Duodenal mucosa (tissue), 2 donors: ENCODE measurements around the gene GPR149.
"Not testable (repeated sequence)": the region's sequence is repeated elsewhere in the genome, so short reads cannot be mapped to it uniquely, and the experiment has no call there.

ENCODE experiments used
- H3K27ac ChIP-seq: one replicate; pipeline ENCODE4 v1.7.0; 2013; ENCODE audit warnings: low read depth, low read length
- H3K27me3 ChIP-seq, 2 donors: one replicate each; pipeline ENCODE4 v1.7.0; 2013; ENCODE audit warnings: low read length in 2 of 2, control low read depth in 1 of 2; ENCODE audit not compliant: insufficient read depth in 2 of 2, control insufficient read depth in 1 of 2
- H3K36me3 ChIP-seq, 2 donors: one replicate each; pipeline ENCODE4 v1.7.0; 2013; ENCODE audit warnings: low read length in 2 of 2, control low read depth in 1 of 2; ENCODE audit not compliant: insufficient read depth in 2 of 2, control insufficient read depth in 1 of 2
- H3K4me1 ChIP-seq, 2 donors: one replicate each; pipeline ENCODE4 v1.7.0; 2013; ENCODE audit warnings: low read length in 2 of 2, control low read depth in 1 of 2; ENCODE audit not compliant: insufficient read depth in 2 of 2, control insufficient read depth in 1 of 2
- H3K4me3 ChIP-seq, 2 donors: one replicate each; pipeline ENCODE4 v1.7.0; 2013; ENCODE audit warnings: low read length in 2 of 2, low read depth in 1 of 2
- H3K9ac ChIP-seq, 2 donors: one replicate each; pipeline ENCODE4 v1.7.0; 2013; ENCODE audit warnings: low read length in 2 of 2, low read depth in 1 of 2
- H3K9me3 ChIP-seq, 2 donors: one replicate each; pipeline ENCODE4 v1.7.0; 2013; ENCODE audit warnings: low read length in 2 of 2, control low read depth in 1 of 2; ENCODE audit not compliant: control insufficient read depth in 1 of 2

The GPR149 gene, protein sequence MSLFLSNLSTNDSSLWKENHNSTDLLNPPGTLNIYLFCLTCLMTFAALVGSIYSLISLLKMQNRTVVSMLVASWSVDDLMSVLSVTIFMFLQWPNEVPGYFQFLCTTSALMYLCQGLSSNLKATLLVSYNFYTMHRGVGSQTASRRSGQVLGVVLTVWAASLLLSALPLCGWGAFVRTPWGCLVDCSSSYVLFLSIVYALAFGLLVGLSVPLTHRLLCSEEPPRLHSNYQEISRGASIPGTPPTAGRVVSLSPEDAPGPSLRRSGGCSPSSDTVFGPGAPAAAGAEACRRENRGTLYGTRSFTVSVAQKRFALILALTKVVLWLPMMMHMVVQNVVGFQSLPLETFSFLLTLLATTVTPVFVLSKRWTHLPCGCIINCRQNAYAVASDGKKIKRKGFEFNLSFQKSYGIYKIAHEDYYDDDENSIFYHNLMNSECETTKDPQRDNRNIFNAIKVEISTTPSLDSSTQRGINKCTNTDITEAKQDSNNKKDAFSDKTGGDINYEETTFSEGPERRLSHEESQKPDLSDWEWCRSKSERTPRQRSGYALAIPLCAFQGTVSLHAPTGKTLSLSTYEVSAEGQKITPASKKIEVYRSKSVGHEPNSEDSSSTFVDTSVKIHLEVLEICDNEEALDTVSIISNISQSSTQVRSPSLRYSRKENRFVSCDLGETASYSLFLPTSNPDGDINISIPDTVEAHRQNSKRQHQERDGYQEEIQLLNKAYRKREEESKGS

DNA sequence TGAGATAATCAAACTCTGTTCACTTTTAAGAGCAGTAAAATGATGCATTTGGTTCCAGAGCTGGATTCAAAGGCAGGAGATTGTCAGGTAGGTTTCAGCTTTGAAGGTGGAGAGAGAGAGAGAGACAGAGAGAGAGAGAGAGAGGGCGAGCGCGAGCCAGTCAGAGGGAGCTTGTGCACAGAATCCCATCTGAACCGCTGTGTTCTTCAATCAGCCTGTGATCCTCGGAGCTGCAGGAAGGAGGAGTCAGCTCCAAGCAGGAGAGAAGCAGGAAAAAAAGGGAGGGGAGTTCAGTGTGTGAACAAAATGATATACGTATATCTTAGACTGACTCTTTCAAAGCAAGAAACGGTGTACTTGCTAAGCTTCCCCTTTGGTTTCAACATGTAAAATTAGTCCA lies at the start of gene GPR149:
Gene GPR149, minus strand, starts transcription at position 177 of the 400 bp plus-strand sequence. CDS start 575 bp downstream, outside the sequence.
- Histone ChIP-seq H3K4me3 (no peak within 1 kb of the TSS), H3K27ac (no peak within 1 kb of the TSS), H3K36me3 (no peaks in the 10 kb centered on the region), H3K27me3 (peaks cover 21 to 32% of the 10 kb centered on the region in 2 donors), H3K9me3 (no peaks in the 10 kb centered on the region), H3K4me1 (no peaks in the 10 kb centered on the region), H3K9ac (no peak within 1 kb of the TSS)

DNA sequence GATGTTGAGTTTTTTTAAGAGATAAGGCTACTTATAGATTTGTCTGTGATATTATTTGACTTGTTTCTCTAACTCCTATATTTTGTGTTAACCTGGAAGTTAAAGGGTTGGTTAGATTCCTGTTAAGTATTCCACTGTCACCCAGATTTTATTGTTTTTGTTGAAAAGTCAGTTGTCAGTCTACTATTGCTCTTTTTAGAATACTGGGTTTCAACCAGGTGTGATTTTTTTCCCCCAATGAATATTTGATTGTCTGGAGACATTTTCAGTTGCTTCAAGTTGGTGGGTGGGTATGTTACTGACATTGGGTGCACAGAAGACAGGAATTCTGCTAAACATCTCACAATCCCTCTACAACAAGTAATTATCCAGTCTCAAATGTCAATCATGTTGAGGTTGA lies 43.8 kb upstream of the GPR149 start:
- H3K27me3 ChIP-seq = no peaks in the 10 kb centered on the region
- H3K9ac ChIP-seq = no peak overlapping the region
- H3K9me3 ChIP-seq = peaks cover 0 to 5% of the 10 kb centered on the region in 2 donors
- H3K36me3 ChIP-seq = no peaks in the 10 kb centered on the region
- no peaks in the 10 kb centered on the region for H3K4me1 ChIP-seq
- no peak overlapping the region for H3K27ac ChIP-seq
- H3K4me3 ChIP-seq = no peak overlapping the region

DNA sequence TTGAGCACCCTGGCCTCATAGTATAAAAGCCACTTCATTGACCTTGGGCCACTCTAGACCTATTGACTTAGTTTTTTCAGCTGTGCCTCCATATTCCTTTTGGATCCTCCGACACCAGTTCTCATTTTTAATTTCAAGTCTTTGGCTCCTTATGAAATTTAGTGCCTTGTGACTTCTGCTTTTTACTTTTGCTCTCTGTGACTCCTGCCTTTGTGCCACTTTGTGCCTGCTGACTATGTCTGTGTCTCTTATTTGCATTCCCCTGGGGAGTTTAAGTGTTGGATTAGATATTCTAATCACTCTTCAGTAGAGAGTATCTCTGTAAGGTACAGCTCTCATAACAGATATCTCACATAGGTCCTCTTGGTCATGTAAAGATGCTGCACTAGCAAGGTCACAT lies 39.6 kb upstream of the GPR149 start:
- Histone ChIP-seq H3K36me3 (no peaks in the 10 kb centered on the region), H3K9me3 (peaks cover 0 to 5% of the 10 kb centered on the region in 2 donors), H3K4me1 (no peaks in the 10 kb centered on the region), H3K9ac (no peak overlapping the region), H3K4me3 (no peak overlapping the region), H3K27me3 (no peaks in the 10 kb centered on the region), H3K27ac (no peak overlapping the region)

DNA sequence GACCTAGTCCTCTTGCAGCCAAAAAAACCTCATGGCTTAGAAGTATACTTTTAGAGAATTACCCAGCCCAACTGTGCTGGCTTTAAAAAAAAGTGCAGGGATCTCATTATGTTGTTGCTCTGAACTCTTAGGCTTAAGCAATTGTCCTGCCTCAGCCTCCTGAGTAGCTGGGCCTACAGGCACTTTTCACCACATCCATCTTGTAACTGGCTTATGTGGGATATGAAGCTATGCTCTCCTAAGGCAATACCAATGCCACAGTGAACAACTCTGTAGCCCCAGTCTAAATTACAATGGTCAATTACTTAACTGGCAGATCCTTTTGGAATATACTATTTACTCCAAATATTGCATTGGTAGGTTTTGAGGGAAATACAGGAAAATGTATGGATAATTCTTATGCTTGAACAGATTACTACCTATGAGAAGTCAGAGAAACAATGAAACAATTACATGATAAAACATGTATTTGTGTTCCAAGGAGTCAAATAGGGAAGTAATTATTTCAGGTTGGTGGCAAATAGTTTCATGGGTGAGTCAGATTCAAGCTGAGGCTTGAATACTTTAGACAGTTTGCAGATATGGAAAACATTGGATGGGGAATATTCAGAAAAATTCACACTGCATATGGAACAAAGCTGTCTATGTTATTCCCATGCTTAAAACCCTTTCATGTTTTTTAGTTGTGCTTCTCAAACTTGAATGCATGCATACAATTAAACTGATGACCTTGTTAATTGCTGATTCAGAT lies 34.6 kb upstream of the GPR149 start:
- Histone ChIP-seq H3K4me1 (no peaks in the 10 kb centered on the region), H3K9me3 (no peaks in the 10 kb centered on the region), H3K4me3 (no peak overlapping the region), H3K27ac (no peak overlapping the region), H3K27me3 (no peaks in the 10 kb centered on the region), H3K9ac (no peak overlapping the region), H3K36me3 (no peaks in the 10 kb centered on the region)

DNA sequence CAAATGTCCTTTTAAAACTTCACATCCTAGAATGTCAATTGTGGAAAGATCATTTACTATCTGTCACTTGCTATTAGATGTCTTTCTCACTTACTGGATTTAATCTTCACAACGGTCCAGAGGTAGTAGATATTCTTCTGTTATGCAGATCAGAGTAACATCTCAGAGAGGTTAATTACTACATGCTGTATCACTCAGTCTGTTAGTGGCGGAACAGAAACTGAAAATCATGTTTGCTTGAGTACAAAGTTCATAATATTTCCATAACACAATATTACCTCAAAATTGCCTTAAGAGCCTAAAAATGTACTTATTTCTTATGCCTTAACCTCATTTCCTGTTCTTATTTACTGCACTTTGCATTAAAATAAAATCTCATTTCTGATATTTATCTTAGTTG lies 28.6 kb upstream of the GPR149 start:
- Histone ChIP-seq H3K4me1 (no peaks in the 10 kb centered on the region), H3K9ac (no peak overlapping the region), H3K9me3 (no peaks in the 10 kb centered on the region), H3K4me3 (no peak overlapping the region), H3K27ac (no peak overlapping the region), H3K27me3 (no peaks in the 10 kb centered on the region), H3K36me3 (no peaks in the 10 kb centered on the region)

DNA sequence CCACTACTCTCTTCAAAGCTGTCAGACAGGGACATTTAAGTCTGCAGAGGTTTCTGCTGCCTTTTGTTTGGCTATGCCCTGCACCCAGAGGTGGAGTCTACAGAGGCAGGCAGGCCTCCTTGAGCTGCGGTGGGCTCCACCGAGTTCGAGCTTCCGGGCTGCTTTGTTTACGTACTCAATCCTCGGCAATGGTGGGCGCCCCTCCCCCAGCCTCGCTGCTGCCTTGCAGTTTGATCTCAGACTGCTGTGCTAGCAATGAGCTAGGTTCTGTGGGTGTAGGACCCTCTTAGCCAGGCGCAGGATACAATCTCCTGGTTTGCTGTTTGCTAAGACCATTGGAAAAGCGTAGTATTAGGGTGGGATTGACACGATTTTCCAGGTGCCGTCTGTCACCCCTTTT lies 9.1 kb upstream of the GPR149 start:
- H3K9ac ChIP-seq, H3K4me3 ChIP-seq, H3K36me3 ChIP-seq, H3K9me3 ChIP-seq, H3K4me1 ChIP-seq, H3K27me3 ChIP-seq, H3K27ac ChIP-seq: not testable (repeated sequence)

DNA sequence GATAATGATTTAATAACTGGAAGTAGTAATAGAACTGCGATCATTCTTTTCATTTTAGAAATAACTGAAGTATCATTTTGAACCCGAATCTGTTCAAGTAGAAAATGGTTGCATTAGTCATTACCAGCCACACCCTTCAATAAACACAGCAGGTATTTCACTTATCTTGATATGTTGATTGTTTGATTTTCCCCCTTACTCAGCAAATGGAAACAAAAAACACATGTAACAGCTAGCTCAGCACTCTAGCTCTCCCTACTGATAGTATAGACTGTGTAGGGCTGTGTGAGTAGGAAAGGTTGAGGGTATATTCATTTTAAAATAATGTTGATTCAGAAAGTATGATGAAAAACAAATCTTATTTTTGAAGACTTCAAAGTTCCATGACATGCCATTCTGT lies 1.1 kb upstream of the GPR149 start:
- no peak overlapping the region for H3K27ac ChIP-seq
- H3K4me1 ChIP-seq = no peaks in the 10 kb centered on the region

DNA sequence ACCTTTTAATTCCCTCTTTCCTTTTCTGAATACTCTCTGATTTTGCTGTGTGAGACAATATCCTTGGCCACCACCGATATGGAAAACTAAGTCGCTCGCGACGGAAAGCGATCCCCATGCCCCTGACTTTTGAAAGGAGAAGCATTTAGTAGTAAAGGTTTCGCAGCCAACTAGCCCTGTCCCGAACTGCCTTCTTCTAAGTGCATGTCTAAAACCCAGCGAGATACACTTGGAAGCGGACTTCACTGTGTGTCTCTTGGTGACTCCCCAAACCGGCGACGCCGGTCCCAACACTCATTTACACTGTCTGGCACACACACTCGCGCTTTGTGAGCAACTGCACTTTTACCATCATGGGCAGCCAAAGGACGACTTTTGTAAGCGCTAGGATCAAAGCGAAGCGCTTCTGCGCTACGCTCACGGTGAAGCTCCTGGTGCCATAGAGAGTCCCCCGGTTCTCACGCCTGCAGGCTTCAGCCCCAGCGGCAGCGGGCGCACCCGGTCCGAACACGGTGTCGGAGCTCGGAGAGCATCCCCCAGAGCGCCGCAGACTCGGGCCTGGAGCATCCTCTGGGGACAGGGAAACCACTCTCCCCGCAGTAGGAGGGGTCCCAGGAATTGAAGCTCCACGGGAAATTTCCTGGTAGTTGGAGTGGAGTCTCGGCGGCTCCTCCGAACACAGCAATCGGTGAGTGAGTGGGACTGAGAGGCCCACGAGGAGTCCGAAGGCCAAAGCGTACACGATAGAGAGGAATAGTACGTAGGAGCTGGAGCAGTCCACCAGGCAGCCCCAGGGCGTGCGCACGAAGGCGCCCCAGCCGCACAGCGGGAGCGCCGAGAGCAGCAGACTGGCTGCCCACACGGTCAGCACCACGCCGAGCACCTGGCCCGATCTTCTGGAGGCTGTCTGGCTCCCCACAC lies 1.4 kb downstream of the GPR149 start:
- Histone ChIP-seq H3K4me3 (no peak overlapping the region), H3K27ac (no peak overlapping the region), H3K4me1 (no peaks in the 10 kb centered on the region), H3K9ac (no peak overlapping the region), H3K9me3 (no peaks in the 10 kb centered on the region), H3K27me3 (peaks cover 21 to 32% of the 10 kb centered on the region in 2 donors), H3K36me3 (no peaks in the 10 kb centered on the region)

More for the DNA sequence above, 1.1 kb upstream of the GPR149 start:
- Histone ChIP-seq H3K36me3 (no peaks in the 10 kb centered on the region), H3K9me3 (no peaks in the 10 kb centered on the region), H3K27me3 (peaks cover 21 to 32% of the 10 kb centered on the region in 2 donors), H3K9ac (no peak overlapping the region), H3K4me3 (no peak overlapping the region)

DNA sequence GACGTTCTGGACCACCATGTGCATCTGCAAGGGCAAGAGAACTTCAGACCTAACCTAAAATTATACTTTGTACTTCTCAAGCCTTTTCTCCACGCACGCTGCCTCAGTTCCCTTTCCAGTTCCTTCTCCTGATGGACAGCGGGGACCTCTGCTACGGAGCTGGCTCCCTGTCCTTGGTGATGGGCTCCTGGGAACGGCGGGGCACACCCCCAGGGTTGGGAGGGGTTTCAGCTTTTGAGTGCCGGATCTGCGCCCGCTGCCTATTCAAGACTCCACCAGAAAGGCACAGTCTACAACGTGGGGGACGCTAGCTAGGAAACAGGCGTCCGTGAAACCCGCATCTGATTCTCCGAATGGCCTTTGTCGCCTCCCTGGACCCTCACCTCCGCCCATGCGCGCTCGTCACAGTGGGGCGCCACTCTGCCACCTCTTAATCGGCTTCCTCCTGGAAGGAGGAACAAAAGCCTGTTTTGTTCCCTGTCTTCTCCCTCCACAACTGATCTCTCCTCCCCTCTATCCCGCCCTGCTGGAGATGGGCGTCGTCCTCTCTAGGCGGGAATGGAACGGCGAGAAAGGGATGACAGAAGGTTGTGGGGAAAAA lies 2.2 kb downstream of the GPR149 start:
- Histone ChIP-seq H3K36me3 (no peaks in the 10 kb centered on the region), H3K4me3 (no peak overlapping the region), H3K27ac (no peak overlapping the region), H3K27me3 (peaks cover 21 to 32% of the 10 kb centered on the region in 2 donors), H3K9me3 (no peaks in the 10 kb centered on the region), H3K4me1 (no peaks in the 10 kb centered on the region), H3K9ac (no peak overlapping the region)
